Brain microvascular endothelial cell (primary cell): ENCODE measurements around the gene EGLN2.
"Not testable (repeated sequence)": the region's sequence is repeated elsewhere in the genome, so short reads cannot be mapped to it uniquely, and the experiment has no call there.

Experiments
- DNase-seq: peaks from one replicate; pipeline ENCODE4 v3.0.0-alpha.2; 2020
- H3K27ac ChIP-seq: fragments of 250-450 bp; sonication (Bioruptor Pico); 2 replicates; pipeline ENCODE4 v1.5.1; 2020; ENCODE audit warnings: mild to moderate bottlenecking, moderate library complexity
- H3K27me3 ChIP-seq: fragments of 250-450 bp; sonication (Bioruptor Pico); replicated peaks from 2 replicates; pipeline ENCODE4 v1.5.1; 2020; ENCODE audit warnings: mild to moderate bottlenecking
- H3K36me3 ChIP-seq: fragments of 250-450 bp; sonication (Bioruptor Pico); replicated peaks from 2 replicates; pipeline ENCODE4 v1.5.1; 2020; ENCODE audit warnings: mild to moderate bottlenecking
- H3K4me3 ChIP-seq: 2 replicates; pipeline ENCODE4 v1.5.1; 2011; ENCODE audit warnings: low read depth, mild to moderate bottlenecking, control low read depth, low read length, moderate library complexity
- in situ Hi-C: cut with HindIII; loops from 2 replicates; pipeline ENCODE4 v1.10.0; 2017; ENCODE audit warnings: low sequenced_read_pairs, low pct_ligation_motif_present
- TF ChIP-seq, protein P1 (sequence below): IDR thresholded peaks from 2 replicates; pipeline ENCODE4 v1.5.1; 2011; ENCODE audit warnings: low read depth, mild to moderate bottlenecking, moderate library complexity, low read length, control low read depth, inconsistent platforms; ENCODE audit errors: missing control alignments

The EGLN2 gene

DNA sequence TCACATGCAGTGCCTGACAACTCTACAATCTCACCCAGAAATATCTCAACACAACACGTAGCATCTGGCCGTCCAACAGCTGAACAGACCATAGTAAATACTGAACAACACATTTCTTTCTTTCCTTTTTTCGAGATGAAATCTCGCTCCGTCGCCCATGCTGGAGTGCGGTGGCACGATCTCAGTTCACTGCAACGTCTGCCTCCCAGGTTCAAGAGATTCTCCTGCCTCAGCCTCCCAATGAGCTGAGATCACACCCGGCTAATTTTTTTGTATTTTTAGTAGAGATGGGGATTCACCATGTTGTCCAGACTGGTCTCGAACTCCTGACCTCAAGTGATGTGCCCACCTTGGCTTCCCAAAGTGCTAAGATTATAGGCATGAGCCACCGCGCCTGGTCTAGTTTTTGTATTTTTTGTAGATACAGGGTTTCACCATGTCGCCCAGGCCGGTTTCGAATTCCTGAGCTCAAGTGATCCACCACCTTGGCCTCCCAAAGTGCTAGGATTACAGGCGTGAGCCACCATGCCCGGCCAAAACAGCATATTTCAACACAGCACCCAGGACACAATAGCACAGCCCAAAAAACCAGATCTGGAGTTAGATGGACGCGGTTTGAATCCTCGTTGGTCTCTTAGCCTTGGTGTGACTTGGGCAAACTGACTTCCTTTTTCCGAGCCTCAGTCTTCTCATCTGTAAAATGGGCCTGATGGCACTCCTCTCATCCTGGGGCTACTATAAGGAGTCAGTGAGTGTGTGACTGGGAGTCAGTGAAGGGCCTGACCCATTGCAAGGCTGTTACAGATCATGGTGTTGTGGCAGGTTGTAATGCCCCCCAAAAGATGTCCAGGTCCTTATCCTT lies 28.6 kb downstream of the EGLN2 start:
- DNase-seq, result no peak
- no peaks in the 10 kb centered on the region for H3K36me3 ChIP-seq
- TF ChIP-seq, protein P1, sequence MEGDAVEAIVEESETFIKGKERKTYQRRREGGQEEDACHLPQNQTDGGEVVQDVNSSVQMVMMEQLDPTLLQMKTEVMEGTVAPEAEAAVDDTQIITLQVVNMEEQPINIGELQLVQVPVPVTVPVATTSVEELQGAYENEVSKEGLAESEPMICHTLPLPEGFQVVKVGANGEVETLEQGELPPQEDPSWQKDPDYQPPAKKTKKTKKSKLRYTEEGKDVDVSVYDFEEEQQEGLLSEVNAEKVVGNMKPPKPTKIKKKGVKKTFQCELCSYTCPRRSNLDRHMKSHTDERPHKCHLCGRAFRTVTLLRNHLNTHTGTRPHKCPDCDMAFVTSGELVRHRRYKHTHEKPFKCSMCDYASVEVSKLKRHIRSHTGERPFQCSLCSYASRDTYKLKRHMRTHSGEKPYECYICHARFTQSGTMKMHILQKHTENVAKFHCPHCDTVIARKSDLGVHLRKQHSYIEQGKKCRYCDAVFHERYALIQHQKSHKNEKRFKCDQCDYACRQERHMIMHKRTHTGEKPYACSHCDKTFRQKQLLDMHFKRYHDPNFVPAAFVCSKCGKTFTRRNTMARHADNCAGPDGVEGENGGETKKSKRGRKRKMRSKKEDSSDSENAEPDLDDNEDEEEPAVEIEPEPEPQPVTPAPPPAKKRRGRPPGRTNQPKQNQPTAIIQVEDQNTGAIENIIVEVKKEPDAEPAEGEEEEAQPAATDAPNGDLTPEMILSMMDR, result no peak
- no peak overlapping the region for H3K27ac ChIP-seq
- in situ Hi-C loops, result no loop called here
- no peaks in the 10 kb centered on the region for H3K27me3 ChIP-seq
- H3K4me3 ChIP-seq, result no peak overlapping the region

DNA sequence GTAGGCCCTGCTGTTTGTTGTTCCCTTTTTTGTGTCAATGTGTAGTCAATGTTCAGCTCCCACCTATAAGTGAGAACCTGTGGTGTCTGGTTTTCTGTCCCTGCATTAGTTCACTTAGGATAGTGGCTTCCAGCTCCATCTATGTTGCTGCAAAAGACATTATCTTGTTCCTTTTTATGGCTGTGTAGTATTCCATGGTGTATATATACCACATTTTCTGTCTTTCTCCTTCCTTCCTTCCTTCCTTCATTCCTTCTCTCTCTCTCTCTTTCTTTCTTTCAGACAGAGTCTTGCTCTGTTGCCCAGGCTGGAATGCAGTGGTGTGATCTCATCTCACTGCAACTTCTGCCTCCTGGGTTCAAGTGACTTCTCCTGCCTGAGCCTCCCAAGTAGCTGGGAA lies 30.2 kb downstream of the EGLN2 start:
- TF ChIP-seq, protein P1, result no peak
- DNase-seq, result no peak
- in situ Hi-C loops, result no loop called here
- Histone ChIP-seq H3K4me3 (no peak overlapping the region), H3K27me3 (no peaks in the 10 kb centered on the region), H3K27ac (no peak overlapping the region), H3K36me3 (no peaks in the 10 kb centered on the region)

GRCh38 chr19:40830741-40831140 lies 31.8 kb downstream of the EGLN2 start:
- H3K4me3 ChIP-seq, H3K27me3 ChIP-seq, H3K36me3 ChIP-seq, in situ Hi-C loops, H3K27ac ChIP-seq, DNase-seq: not testable (repeated sequence)

GRCh38 chr19:40831502-40832430 lies 32.8 kb downstream of the EGLN2 start:
- Histone ChIP-seq H3K27me3 (no peaks in the 10 kb centered on the region), H3K4me3 (no peak overlapping the region), H3K36me3 (no peaks in the 10 kb centered on the region), H3K27ac (no peak overlapping the region)
- in situ Hi-C loops, result no loop called here
- TF ChIP-seq, protein P1, result no peak
- DNase-seq, result peak; percentile 22

- H3K4me3 ChIP-seq, in situ Hi-C loops, DNase-seq, H3K27ac ChIP-seq, H3K36me3 ChIP-seq, H3K27me3 ChIP-seq: not testable (repeated sequence)
Observed at GRCh38 chr19:40832431-40832790, 33.4 kb downstream of the EGLN2 start.

DNA sequence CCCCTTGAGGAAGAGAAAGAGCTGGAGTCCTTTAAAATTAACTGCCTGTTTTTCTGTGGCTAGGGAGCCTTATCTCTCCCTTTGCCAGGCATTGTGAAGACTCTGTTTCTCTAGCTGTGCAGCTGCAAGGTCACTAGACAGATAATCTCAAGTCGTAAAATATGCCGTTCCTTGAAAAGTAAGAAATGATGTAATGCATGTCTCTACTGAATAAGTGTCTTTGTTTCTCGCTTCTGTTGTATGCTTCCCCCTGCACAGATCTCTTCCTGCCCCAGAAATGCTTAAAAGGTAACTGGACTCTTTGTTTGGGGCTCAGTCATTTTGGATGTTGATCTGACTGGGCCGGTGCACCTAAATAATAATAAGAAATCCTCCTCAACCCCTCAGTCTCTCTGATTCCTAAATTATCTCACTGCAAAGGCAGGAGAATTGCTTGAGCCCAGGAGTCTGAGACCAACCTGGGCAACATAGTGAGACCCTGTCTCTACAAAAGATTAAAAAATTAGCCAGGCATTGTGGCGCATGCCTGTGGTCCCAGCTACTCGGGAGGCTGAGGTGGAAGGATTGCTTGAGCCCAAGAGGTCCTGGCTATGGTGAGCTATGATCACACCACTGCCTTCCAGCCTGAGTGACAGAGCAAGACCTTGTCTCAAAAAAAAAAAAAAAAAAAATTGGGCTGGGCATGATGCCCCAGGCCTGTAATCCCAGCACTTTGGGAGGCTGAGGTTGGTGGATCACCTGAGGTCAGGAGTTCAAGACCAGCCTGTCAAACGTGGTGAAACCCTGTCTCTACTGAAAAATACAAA lies 34.9 kb downstream of the EGLN2 start:
- in situ Hi-C loops, H3K4me3 ChIP-seq, H3K27me3 ChIP-seq, H3K27ac ChIP-seq, H3K36me3 ChIP-seq, DNase-seq: not testable (repeated sequence)
